Activated T-cell treated with anti-CD3 and anti-CD28 coated beads, Interleukin-2, amount 50 U/mL, for 4 hours (primary cell): ENCODE data around the gene SH2B3. TPM values are rescaled to one million over a fixed set of nuclear protein-coding genes. Genes with fewer than 3 reads are reported as not detected.
A peak's percentile ranks its signal among the peaks of the same experiment; 100 is the strongest.
"Not testable (repeated sequence)": the region's sequence is repeated elsewhere in the genome, so short reads cannot be mapped to it uniquely, and the experiment has no call there.

ENCODE experiments used
- ATAC-seq, 2 donors: fragments of 200-7000 bp; cut with Tn5 transposase; one replicate each; pipeline ENCODE4 v1.10.0; 2021
- DNase-seq: peaks from one replicate; pipeline ENCODE4 v3.0.0-alpha.2; 2020
- H3K27me3 Mint-ChIP-seq: one replicate; pipeline ENCODE4 v1.8.0; 2021; ENCODE audit warnings: low read depth, mixed read lengths
- H3K36me3 Mint-ChIP-seq: one replicate; pipeline ENCODE4 v1.8.0; 2022; ENCODE audit warnings: mixed read lengths; ENCODE audit not compliant: insufficient read depth
- H3K4me1 Mint-ChIP-seq: one replicate; pipeline ENCODE4 v1.8.0; 2021; ENCODE audit warnings: low read depth, mixed read lengths
- H3K4me3 Mint-ChIP-seq: one replicate; pipeline ENCODE4 v1.8.0; 2021; ENCODE audit warnings: mild to moderate bottlenecking, moderate library complexity, mixed read lengths
- H3K9me3 Mint-ChIP-seq: one replicate; pipeline ENCODE4 v1.8.0; 2021; ENCODE audit warnings: mixed read lengths
- total RNA-seq, 3 donors: library from RNA; stranded (reverse); gene quantifications; one replicate each; pipeline ENCODE4 v1.2.1, GENCODE V29; 2021

SH2B3 gene
- total RNA-seq, 3 donors from 2014 or later, result 32.7 to 37.8 (median 35.9) TPM

- H3K9me3 Mint-ChIP-seq, result no peaks in the 10 kb centered on the region
- no peaks in the 10 kb centered on the region for H3K27me3 Mint-ChIP-seq
- H3K4me3 Mint-ChIP-seq, result peak within 1 kb of the TSS; percentile 80
- peaks cover 3% of the 10 kb centered on the region for H3K36me3 Mint-ChIP-seq
- H3K4me1 Mint-ChIP-seq, result peaks cover 22% of the 10 kb centered on the region
- peak; percentile 91 to 92 for ATAC-seq
- peak; percentile 73 for DNase-seq
Measured at GRCh38 chr12:111368788-111369495, 36.8 kb upstream of the SH2B3 start, which contains the start of gene PHETA1. TSS of gene PHETA1 (minus strand) at chr12:111369095. CDS start at chr12:111363427, 5,668 bp downstream.

- no peak for DNase-seq
- Mint-ChIP-seq H3K36me3 (peaks cover 3% of the 10 kb centered on the region), H3K27me3 (peaks cover 2% of the 10 kb centered on the region), H3K4me1 (peaks cover 22% of the 10 kb centered on the region), H3K9me3 (no peaks in the 10 kb centered on the region), H3K4me3 (peak overlapping the region; percentile 80)
- ATAC-seq, result no peak
Measured at GRCh38 chr12:111369496-111370220, 36.1 kb upstream of the SH2B3 start.

GRCh38 chr12:111373231-111373630 is 32.5 kb upstream of the SH2B3 start:
- H3K4me3 Mint-ChIP-seq, H3K36me3 Mint-ChIP-seq, H3K4me1 Mint-ChIP-seq, ATAC-seq, H3K9me3 Mint-ChIP-seq, H3K27me3 Mint-ChIP-seq, DNase-seq: not testable (repeated sequence)

GRCh38 chr12:111377440-111377839 is 28.3 kb upstream of the SH2B3 start:
- Mint-ChIP-seq H3K4me3 (no peak overlapping the region), H3K4me1 (no peaks in the 10 kb centered on the region), H3K36me3 (no peaks in the 10 kb centered on the region), H3K27me3 (peaks cover 6% of the 10 kb centered on the region), H3K9me3 (no peaks in the 10 kb centered on the region)
- ATAC-seq (no peak), DNase-seq (no peak)

- no peak overlapping the region for H3K4me3 Mint-ChIP-seq
- no peaks in the 10 kb centered on the region for H3K9me3 Mint-ChIP-seq
- no peak for DNase-seq
- ATAC-seq, result no peak
- H3K4me1 Mint-ChIP-seq, result peaks cover 2% of the 10 kb centered on the region
- no peaks in the 10 kb centered on the region for H3K36me3 Mint-ChIP-seq
- H3K27me3 Mint-ChIP-seq, result peaks cover 4% of the 10 kb centered on the region
Measured at GRCh38 chr12:111379942-111380554, 25.7 kb upstream of the SH2B3 start.

- Mint-ChIP-seq H3K27me3 (peaks cover 2% of the 10 kb centered on the region), H3K4me3 (no peak overlapping the region), H3K36me3 (no peaks in the 10 kb centered on the region), H3K9me3 (no peaks in the 10 kb centered on the region), H3K4me1 (peaks cover 2% of the 10 kb centered on the region)
- ATAC-seq, result no peak
- DNase-seq, result no peak
Measured at GRCh38 chr12:111384596-111384995, 21.1 kb upstream of the SH2B3 start.

- DNase-seq (no peak), ATAC-seq (no peak)
- no peaks in the 10 kb centered on the region for H3K27me3 Mint-ChIP-seq
- no peaks in the 10 kb centered on the region for H3K36me3 Mint-ChIP-seq
- no peak overlapping the region for H3K4me3 Mint-ChIP-seq
- H3K4me1 Mint-ChIP-seq, result peaks cover 2% of the 10 kb centered on the region
- H3K9me3 Mint-ChIP-seq, result no peaks in the 10 kb centered on the region
Measured at GRCh38 chr12:111386885-111387284, 18.8 kb upstream of the SH2B3 start.

- ATAC-seq, result no peak
- Mint-ChIP-seq H3K36me3 (no peaks in the 10 kb centered on the region), H3K9me3 (no peaks in the 10 kb centered on the region), H3K4me3 (no peak overlapping the region), H3K27me3 (no peaks in the 10 kb centered on the region), H3K4me1 (peaks cover 2% of the 10 kb centered on the region)
- no peak for DNase-seq
Measured at GRCh38 chr12:111387747-111388323, 17.9 kb upstream of the SH2B3 start.

- Mint-ChIP-seq H3K9me3 (no peaks in the 10 kb centered on the region), H3K27me3 (peaks cover 2% of the 10 kb centered on the region), H3K4me3 (no peak overlapping the region), H3K36me3 (no peaks in the 10 kb centered on the region), H3K4me1 (peaks cover under 1% of the 10 kb centered on the region)
- ATAC-seq (no peak), DNase-seq (no peak)
Measured at GRCh38 chr12:111389635-111390034, 16.1 kb upstream of the SH2B3 start.

- no peaks in the 10 kb centered on the region for H3K4me1 Mint-ChIP-seq
- H3K27me3 Mint-ChIP-seq, result peaks cover 2% of the 10 kb centered on the region
- ATAC-seq, result no peak
Measured at GRCh38 chr12:111390910-111391309, 14.8 kb upstream of the SH2B3 start.

GRCh38 chr12:111393700-111394300 is 11.9 kb upstream of the SH2B3 start:
- Mint-ChIP-seq H3K9me3 (no peaks in the 10 kb centered on the region), H3K27me3 (peaks cover 2% of the 10 kb centered on the region)
- no peak for DNase-seq

More at GRCh38 chr12:111390910-111391309, 14.8 kb upstream of the SH2B3 start:
- no peak for DNase-seq
- Mint-ChIP-seq H3K4me3 (no peak overlapping the region), H3K9me3 (no peaks in the 10 kb centered on the region), H3K36me3 (no peaks in the 10 kb centered on the region)

GRCh38 chr12:111394480-111394879 is 11.2 kb upstream of the SH2B3 start:
- Mint-ChIP-seq H3K4me3 (no peak overlapping the region), H3K27me3 (peaks cover 2% of the 10 kb centered on the region), H3K36me3 (no peaks in the 10 kb centered on the region), H3K4me1 (peaks cover 15% of the 10 kb centered on the region), H3K9me3 (no peaks in the 10 kb centered on the region)
- DNase-seq (no peak), ATAC-seq (no peak)

More at GRCh38 chr12:111393700-111394300, 11.9 kb upstream of the SH2B3 start:
- Mint-ChIP-seq H3K4me1 (peaks cover 9% of the 10 kb centered on the region), H3K36me3 (no peaks in the 10 kb centered on the region), H3K4me3 (no peak overlapping the region)
- no peak for ATAC-seq

GRCh38 chr12:111395336-111396187 is 10.2 kb upstream of the SH2B3 start:
- Mint-ChIP-seq H3K4me3 (no peak overlapping the region), H3K27me3 (peaks cover 2% of the 10 kb centered on the region), H3K36me3 (no peaks in the 10 kb centered on the region), H3K9me3 (no peaks in the 10 kb centered on the region), H3K4me1 (peaks cover 22% of the 10 kb centered on the region)
- ATAC-seq, result no peak
- DNase-seq, result no peak
